Neural cell (in vitro differentiated cells): Measurements from ENCODE around the gene GIMAP8. TPM values are rescaled to one million over a fixed set of nuclear protein-coding genes. Genes with fewer than 3 reads are reported as not detected.

ENCODE experiments used
- H2AFZ ChIP-seq: fragments of 200-600, 300-800 bp; sonication (generic), shearing (Covaris generic); 2 replicates; pipeline ENCODE4 v1.6.0; 2014; ENCODE audit warnings: low read depth, mild to moderate bottlenecking, antibody characterized with exemption, low read length, moderate library complexity
- H3F3A ChIP-seq: fragments of 200-600 bp; shearing (Covaris generic); 2 replicates; pipeline ENCODE4 v1.6.1; 2016; ENCODE audit warnings: mild to moderate bottlenecking, moderate library complexity, mixed read lengths, antibody characterized with exemption, low read length; ENCODE audit not compliant: insufficient read depth, poor library complexity, severe bottlenecking
- H3K27ac ChIP-seq: fragments of 200-600, 300-800 bp; sonication (generic), shearing (Covaris generic); 2 replicates; pipeline ENCODE4 v1.5.1; 2014; ENCODE audit warnings: mild to moderate bottlenecking, low read length, moderate library complexity
- H3K27me3 ChIP-seq: fragments of 300-800, 200-600 bp; sonication (generic), shearing (Covaris generic); 2 replicates; pipeline ENCODE4 v1.6.0; 2014; ENCODE audit warnings: mild to moderate bottlenecking, low read depth, low read length, moderate library complexity; ENCODE audit not compliant: insufficient read depth
- H3K36me3 ChIP-seq: fragments of 300-800, 200-600 bp; sonication (generic), shearing (Covaris generic); 2 replicates; pipeline ENCODE4 v1.5.1; 2014; ENCODE audit warnings: mild to moderate bottlenecking, antibody characterized with exemption, low read length, moderate library complexity; ENCODE audit not compliant: insufficient read depth
- H3K4me2 ChIP-seq: fragments of 300-800, 200-600 bp; sonication (generic), shearing (Covaris generic); 2 replicates; pipeline ENCODE4 v1.6.0; 2014; ENCODE audit warnings: mild to moderate bottlenecking, low read length
- H3K4me3 ChIP-seq: fragments of 300-800, 200-600 bp; sonication (generic), shearing (Covaris generic); 2 replicates; pipeline ENCODE4 v1.5.1; 2014; ENCODE audit warnings: mild to moderate bottlenecking, low read length, moderate library complexity
- H3K79me2 ChIP-seq: fragments of 200-600 bp; shearing (Covaris generic); replicated peaks from 2 replicates; pipeline ENCODE4 v1.6.0; 2014; ENCODE audit warnings: mild to moderate bottlenecking, low read length, moderate library complexity; ENCODE audit not compliant: insufficient read depth
- H3K9ac ChIP-seq: fragments of 300-800, 200-600 bp; sonication (generic), shearing (Covaris generic); 2 replicates; pipeline ENCODE4 v1.6.1; 2016; ENCODE audit warnings: mild to moderate bottlenecking, low read length, mixed read lengths
- H3K9me2 ChIP-seq: fragments of 200-600 bp; shearing (Covaris generic); 2 replicates; pipeline ENCODE4 v1.6.1; 2016; ENCODE audit warnings: mild to moderate bottlenecking, low read length, mixed read lengths; ENCODE audit not compliant: insufficient read depth
- H3K9me3 ChIP-seq: fragments of 200-600, 300-800 bp; sonication (generic), shearing (Covaris generic); 2 replicates; pipeline ENCODE4 v1.6.1; 2016; ENCODE audit warnings: mild to moderate bottlenecking, mixed run types, low read length, moderate library complexity, mixed read lengths
- H4K20me1 ChIP-seq: fragments of 200-600 bp; shearing (Covaris generic); 2 replicates; pipeline ENCODE4 v1.6.1; 2016; ENCODE audit warnings: mild to moderate bottlenecking, mixed run types; ENCODE audit not compliant: insufficient read depth
- CTCF ChIP-seq: fragments of 450-650 bp; IDR thresholded peaks from 2 replicates; pipeline ENCODE4 v1.5.1; 2014; ENCODE audit warnings: antibody characterized with exemption, mild to moderate bottlenecking, moderate library complexity; ENCODE audit not compliant: poor library complexity, severe bottlenecking
- EP300 ChIP-seq: fragments of 450-650 bp; conservative IDR thresholded peaks from 2 replicates; pipeline ENCODE4 v1.6.1; 2014; ENCODE audit warnings: antibody characterized with exemption, mild to moderate bottlenecking, moderate library complexity; ENCODE audit not compliant: poor library complexity, severe bottlenecking
- EZH2 ChIP-seq: fragments of 200-600, 300-800 bp; shearing (Covaris generic), sonication (generic); IDR thresholded peaks from 2 replicates; pipeline ENCODE4 v1.6.1; 2014; ENCODE audit warnings: antibody characterized with exemption, low read length, borderline replicate concordance, mild to moderate bottlenecking; ENCODE audit not compliant: insufficient read depth, poor library complexity, severe bottlenecking
- MXI1 ChIP-seq: fragments of 450-650 bp; conservative IDR thresholded peaks from 2 replicates; pipeline ENCODE4 v1.6.1; 2014; ENCODE audit warnings: antibody characterized with exemption, mild to moderate bottlenecking; ENCODE audit not compliant: poor library complexity, severe bottlenecking
- POLR2AphosphoS5 ChIP-seq: IDR thresholded peaks from 2 replicates; pipeline ENCODE4 v1.6.1; 2012
- RAD21 ChIP-seq: fragments of 450-650 bp; conservative IDR thresholded peaks from 2 replicates; pipeline ENCODE4 v1.6.1; 2014; ENCODE audit warnings: antibody characterized with exemption, mild to moderate bottlenecking, moderate library complexity
- REST ChIP-seq: IDR thresholded peaks from 2 replicates; pipeline ENCODE4 v1.6.1; 2012; ENCODE audit warnings: borderline replicate concordance
- SMC3 ChIP-seq: fragments of 450-650 bp; conservative IDR thresholded peaks from 2 replicates; pipeline ENCODE4 v1.6.1; 2014; ENCODE audit warnings: antibody characterized with exemption, mild to moderate bottlenecking, moderate library complexity; ENCODE audit not compliant: poor library complexity
- TAF1 ChIP-seq: IDR thresholded peaks from 2 replicates; pipeline ENCODE4 v1.6.1; 2012; ENCODE audit warnings: low read depth
- polyA plus RNA-seq: library from polyadenylated mRNA; depleted of rRNA; stranded (reverse); fragments of >200 nt; gene quantifications from 2 replicates; pipeline ENCODE4 v1.2.3, GENCODE V29; 2014

The GIMAP8 gene
- polyA plus RNA-seq, 1 donor from 2014 or later: not detected

GRCh38 chr7:150514748-150515222 lies 64.4 kb downstream of the GIMAP8 start, which contains the start of gene GIMAP7:
TSS of gene GIMAP7 (plus strand) at chr7:150514872. CDS start at chr7:150519975, 5,103 bp downstream.
- no peak within 1 kb of the TSS for H3K4me3 ChIP-seq
- no peaks in the 10 kb centered on the region for H4K20me1 ChIP-seq
- no peak within 1 kb of the TSS for H3K4me2 ChIP-seq
- no peaks in the 10 kb centered on the region for H3K27me3 ChIP-seq
- no peaks in the 10 kb centered on the region for H3K79me2 ChIP-seq
- H3K9me2 ChIP-seq: no peaks in the 10 kb centered on the region
- H2AFZ ChIP-seq: no peak within 1 kb of the TSS
- no peaks in the 10 kb centered on the region for H3K36me3 ChIP-seq
- TF ChIP-seq MXI1: no peak
- TF ChIP-seq REST: no peak
- no peak for TF ChIP-seq EP300
- no peak for TF ChIP-seq TAF1
- no peak for TF ChIP-seq EZH2
- no peak for TF ChIP-seq SMC3
- TF ChIP-seq RAD21: no peak
- no peak for TF ChIP-seq POLR2AphosphoS5
- TF ChIP-seq CTCF: no peak
- H3K9ac ChIP-seq: no peak within 1 kb of the TSS
- peaks cover 6% of the 10 kb centered on the region for H3K9me3 ChIP-seq
- no peaks in the 10 kb centered on the region for H3F3A ChIP-seq
- H3K27ac ChIP-seq: no peak within 1 kb of the TSS

- Histone ChIP-seq H3K79me2 (no peaks in the 10 kb centered on the region), H3K36me3 (no peaks in the 10 kb centered on the region), H3K27me3 (no peaks in the 10 kb centered on the region), H4K20me1 (no peaks in the 10 kb centered on the region), H3K4me2 (no peak overlapping the region), H3K27ac (no peak overlapping the region), H2AFZ (no peak overlapping the region), H3F3A (no peaks in the 10 kb centered on the region), H3K9me3 (peaks cover 2% of the 10 kb centered on the region), H3K9me2 (no peaks in the 10 kb centered on the region), H3K9ac (no peak overlapping the region), H3K4me3 (no peak overlapping the region)
- TF ChIP-seq TAF1: no peak
- TF ChIP-seq CTCF: no peak
- no peak for TF ChIP-seq RAD21
- TF ChIP-seq SMC3: no peak
- TF ChIP-seq REST: no peak
- TF ChIP-seq EP300: no peak
- TF ChIP-seq MXI1: no peak
- no peak for TF ChIP-seq POLR2AphosphoS5
- TF ChIP-seq EZH2: no peak
Measured at GRCh38 chr7:150515248-150516147, 65.1 kb downstream of the GIMAP8 start.
